GM06990 (cell line): Measurements from ENCODE around the gene AP4S1.

ENCODE experiments used
- DNase-seq: peaks from one replicate; pipeline ENCODE4 v3.0.0-alpha.2; 2011; ENCODE audit not compliant: insufficient read length; ENCODE audit errors: extremely low read depth
- H3K27me3 ChIP-seq: replicated peaks from 2 replicates; pipeline ENCODE4 v1.6.0; 2011; ENCODE audit warnings: low read length; ENCODE audit not compliant: control insufficient read depth, insufficient read depth
- H3K36me3 ChIP-seq: 2 replicates; pipeline ENCODE4 v1.5.1; 2011; ENCODE audit warnings: low read length; ENCODE audit not compliant: control insufficient read depth, insufficient read depth
- H3K4me3 ChIP-seq: replicated peaks from 2 replicates; pipeline ENCODE4 v1.5.1; 2011; ENCODE audit warnings: low read depth, mild to moderate bottlenecking, control low read depth, low read length
- TF ChIP-seq, protein P1 (sequence below): IDR thresholded peaks from 2 replicates; pipeline ENCODE4 v1.5.1; 2011; ENCODE audit warnings: low read length, control low read depth, mild to moderate bottlenecking, inconsistent platforms; ENCODE audit not compliant: insufficient read depth, poor library complexity, severe bottlenecking

AP4S1 gene

DNA sequence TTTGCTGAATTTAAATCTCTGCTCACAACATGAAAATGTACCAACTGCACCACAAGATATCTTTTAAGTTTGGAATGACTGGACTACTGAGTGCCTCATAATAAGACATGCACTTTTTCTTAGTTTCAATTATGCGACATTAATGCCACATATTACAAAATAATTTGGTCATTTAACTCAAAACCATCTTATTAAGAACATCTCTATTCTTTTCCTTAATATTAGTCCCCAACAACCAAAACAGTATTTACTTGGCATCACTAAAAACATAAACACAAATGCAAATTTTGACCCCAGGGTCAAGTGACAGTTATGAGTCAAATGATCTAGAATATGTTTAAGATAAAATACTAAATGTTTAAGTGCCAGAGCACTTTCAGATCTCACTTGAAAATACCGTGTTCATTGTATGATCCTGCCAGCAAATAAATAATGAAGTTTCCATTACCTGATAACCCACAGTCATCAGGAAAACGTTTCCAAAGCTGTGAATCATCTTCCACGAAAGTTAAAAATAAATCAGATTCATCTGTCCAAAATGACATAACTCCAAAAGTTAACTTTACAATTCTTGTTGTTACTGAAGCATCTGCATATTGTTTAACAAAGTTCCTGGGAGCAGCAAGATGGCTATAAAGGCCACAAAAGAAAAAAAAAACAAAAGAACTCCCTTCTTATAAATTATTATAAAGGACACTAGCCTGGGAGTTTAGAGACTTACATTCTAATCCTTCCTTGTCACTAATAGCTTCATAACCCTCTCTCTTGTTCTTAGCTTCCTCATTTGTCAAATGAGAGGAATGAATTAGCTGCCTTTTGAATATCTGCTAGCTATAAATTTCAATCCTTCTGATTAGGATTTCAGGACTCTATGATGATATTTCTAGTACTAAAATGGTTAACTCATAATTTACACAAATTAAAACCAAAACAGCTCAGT, 30.5 kb upstream of the AP4S1 start:
- no peak overlapping the region for H3K4me3 ChIP-seq
- H3K27me3 ChIP-seq: no peaks in the 10 kb centered on the region
- DNase-seq: no peak
- peaks cover 2% of the 10 kb centered on the region; the same call in 1 of the 2 replicates for H3K36me3 ChIP-seq
- TF ChIP-seq, protein P1, sequence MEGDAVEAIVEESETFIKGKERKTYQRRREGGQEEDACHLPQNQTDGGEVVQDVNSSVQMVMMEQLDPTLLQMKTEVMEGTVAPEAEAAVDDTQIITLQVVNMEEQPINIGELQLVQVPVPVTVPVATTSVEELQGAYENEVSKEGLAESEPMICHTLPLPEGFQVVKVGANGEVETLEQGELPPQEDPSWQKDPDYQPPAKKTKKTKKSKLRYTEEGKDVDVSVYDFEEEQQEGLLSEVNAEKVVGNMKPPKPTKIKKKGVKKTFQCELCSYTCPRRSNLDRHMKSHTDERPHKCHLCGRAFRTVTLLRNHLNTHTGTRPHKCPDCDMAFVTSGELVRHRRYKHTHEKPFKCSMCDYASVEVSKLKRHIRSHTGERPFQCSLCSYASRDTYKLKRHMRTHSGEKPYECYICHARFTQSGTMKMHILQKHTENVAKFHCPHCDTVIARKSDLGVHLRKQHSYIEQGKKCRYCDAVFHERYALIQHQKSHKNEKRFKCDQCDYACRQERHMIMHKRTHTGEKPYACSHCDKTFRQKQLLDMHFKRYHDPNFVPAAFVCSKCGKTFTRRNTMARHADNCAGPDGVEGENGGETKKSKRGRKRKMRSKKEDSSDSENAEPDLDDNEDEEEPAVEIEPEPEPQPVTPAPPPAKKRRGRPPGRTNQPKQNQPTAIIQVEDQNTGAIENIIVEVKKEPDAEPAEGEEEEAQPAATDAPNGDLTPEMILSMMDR: no peak

GRCh38 chr14:30995689-30996088, 29.8 kb upstream of the AP4S1 start:
- H3K36me3 ChIP-seq: peaks cover 2% of the 10 kb centered on the region; the same call in 1 of the 2 replicates
- no peak for DNase-seq
- H3K4me3 ChIP-seq: no peak overlapping the region
- TF ChIP-seq, protein P1: no peak
- H3K27me3 ChIP-seq: no peaks in the 10 kb centered on the region

GRCh38 chr14:30996892-30997659, 28.4 kb upstream of the AP4S1 start:
- H3K27me3 ChIP-seq: no peaks in the 10 kb centered on the region
- H3K36me3 ChIP-seq: peaks cover 2% of the 10 kb centered on the region; the same call in 1 of the 2 replicates
- H3K4me3 ChIP-seq: no peak overlapping the region
- TF ChIP-seq, protein P1: no peak
- no peak for DNase-seq

DNA sequence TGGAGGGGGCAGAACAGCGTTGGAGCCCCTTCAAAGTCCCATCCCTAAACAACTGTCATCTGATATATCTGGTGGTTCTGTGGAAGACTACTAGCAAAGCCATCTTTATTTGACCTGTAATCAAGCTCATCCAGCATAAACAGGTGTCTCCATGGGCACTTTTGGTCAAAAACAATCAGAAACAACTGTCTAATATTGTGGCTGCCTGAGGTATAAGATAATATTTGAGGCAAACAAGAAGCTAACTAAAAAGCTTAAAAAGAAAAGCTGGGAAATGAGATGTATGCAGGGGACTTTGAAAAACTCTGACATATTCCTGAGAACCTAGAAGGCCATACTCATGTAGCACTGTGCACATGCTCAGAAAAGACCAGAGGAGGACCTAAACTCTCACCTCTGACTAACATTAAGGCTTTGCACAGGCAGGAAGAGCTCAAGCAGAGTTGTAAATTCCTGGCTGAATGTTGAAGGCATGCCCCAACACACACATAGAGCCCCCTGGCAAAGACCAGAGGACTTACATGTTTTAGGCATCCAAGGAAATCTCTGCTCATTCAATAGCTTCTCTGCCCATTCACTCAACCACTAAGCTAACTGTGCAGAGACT, 27.2 kb upstream of the AP4S1 start:
- Histone ChIP-seq H3K27me3 (no peaks in the 10 kb centered on the region), H3K36me3 (peaks cover 2% of the 10 kb centered on the region; the same call in 1 of the 2 replicates), H3K4me3 (no peak overlapping the region)
- no peak for DNase-seq
- TF ChIP-seq, protein P1: no peak

DNA sequence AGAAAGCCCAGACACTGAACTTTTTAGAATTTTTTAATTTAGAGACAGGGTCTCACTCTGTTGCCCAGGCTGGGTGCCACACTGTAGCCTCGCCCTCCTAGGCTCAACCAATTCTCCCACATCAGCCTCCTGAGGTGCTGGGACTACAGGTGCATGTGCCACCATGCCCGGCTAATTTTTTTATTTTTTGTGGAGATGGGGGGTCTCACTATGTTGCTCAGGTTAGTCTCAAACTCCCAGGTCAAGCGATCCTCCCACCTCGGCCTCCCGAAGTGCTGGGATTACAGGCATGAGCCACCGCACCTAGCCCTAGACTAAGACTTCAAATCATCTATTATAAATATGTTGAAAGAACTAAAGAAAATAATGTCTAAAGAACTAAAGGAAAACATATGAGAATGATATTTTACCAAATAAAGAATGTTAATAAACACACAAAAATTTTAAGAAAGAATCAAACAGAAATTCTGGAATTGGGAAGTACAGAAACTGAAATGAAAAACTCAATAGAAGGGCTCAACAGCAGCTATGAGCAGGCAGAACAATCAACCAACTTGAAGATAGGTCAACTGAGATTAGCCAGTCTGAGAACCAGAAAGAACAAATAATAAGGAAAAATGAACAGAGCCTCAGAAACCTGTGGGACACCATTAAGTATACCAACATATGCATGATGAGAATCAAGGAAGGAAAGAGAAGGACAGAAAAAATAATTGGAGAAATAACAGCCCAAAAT, 26.2 kb upstream of the AP4S1 start:
- Histone ChIP-seq H3K4me3 (no peak overlapping the region), H3K27me3 (no peaks in the 10 kb centered on the region), H3K36me3 (peaks cover 3% of the 10 kb centered on the region)
- no peak for DNase-seq
- TF ChIP-seq, protein P1: no peak
